NCI-H2227 treated with DMSO at 0.1 percent for 48 hours (cell line): ENCODE measurements around the gene PRDM16.
"Not testable (repeated sequence)": the region's sequence is repeated elsewhere in the genome, so short reads cannot be mapped to it uniquely, and the experiment has no call there.

Source experiments
- DNase-seq: peaks from one replicate; lab custom pipeline; 2025; lab: John Stamatoyannopoulos, UW

The PRDM16 gene

DNA sequence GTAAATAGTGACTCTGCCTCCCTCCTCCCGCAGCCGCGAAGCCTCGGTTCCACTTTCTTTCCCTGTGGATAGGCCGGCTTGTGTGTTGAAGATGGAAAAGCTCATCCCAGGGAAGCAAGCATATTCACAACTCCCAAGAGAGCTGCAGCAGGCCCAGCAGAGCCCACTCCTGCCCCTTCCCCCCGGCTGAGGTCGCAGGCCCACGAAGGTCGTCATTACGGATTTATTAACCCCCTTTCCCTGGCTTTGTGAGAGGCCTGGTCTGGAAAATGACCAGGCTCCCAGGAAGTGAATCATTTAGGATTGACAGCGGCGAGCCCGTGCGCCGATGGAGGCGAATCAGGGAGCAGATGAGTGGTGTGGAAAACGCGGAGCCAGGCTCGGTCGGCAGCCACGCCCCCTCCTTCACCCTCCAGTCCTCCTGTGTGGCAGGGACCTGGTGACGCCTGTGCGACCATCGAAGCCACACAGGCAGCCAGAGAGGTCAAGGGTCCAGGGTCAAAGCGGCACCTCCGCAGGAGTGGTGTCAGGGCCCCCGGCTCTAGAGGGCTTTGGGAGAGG lies 93.4 kb downstream of the PRDM16 start:
- no peak for DNase-seq

DNA sequence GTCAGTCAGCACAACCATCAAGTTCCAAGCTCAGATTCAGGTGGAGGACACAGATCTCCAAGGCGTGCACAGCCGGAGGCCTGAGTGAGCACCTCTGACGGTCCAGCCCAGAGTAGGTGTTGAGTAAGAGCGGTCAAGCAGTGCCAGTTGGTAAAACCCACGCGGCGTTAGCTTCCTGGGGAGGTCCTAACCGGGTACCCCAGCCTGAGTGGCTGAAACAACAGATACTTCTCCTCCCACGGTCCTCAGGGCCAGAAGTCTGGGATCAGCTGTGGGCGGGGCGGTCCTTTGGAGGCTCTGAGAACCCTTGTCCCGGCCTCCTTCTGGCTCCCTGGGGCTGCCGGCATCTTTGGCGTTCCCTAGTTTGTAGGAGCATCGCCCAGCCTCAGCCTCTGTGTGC lies 94.4 kb downstream of the PRDM16 start:
- no peak for DNase-seq

DNA sequence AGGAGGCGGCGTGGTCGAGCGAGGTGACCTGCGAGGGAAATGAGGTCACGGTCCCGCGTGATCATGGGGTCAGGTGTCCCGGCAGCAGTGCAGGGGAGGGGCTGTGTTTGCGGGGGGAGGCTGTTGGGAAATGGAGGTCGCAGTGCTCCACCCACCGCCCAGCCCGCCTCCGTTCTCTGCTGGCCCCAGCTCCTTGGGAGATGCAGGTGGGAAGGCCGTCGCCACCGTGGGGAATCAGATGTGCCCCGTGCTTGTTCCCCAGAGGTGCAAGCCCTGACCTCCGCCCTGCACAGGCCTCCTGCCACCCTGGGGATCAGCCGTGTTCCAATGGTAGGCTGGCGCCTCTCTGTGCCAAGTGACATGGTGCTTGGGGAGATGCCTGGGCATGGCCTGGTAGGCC lies 95.7 kb downstream of the PRDM16 start:
- DNase-seq: no peak

DNA sequence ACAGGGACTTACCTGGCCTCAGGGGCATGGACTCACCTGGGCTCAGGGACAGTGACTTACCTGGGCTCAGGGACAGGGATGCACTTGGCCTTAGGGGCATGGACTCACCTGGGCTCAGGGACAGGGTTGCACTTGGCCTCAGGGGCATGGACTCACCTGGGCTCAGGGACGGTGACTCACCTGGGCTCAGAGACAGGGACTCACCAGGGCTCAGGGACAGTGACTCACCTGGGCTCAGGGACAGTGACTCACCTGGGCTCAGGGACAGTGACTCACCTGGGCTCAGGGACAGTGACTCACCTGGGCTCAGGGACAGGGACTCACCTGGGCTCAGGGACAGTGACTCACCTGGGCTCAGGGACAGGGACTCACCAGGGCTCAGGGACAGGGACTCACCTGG lies 96.2 kb downstream of the PRDM16 start:
- not testable (repeated sequence) for DNase-seq

DNA sequence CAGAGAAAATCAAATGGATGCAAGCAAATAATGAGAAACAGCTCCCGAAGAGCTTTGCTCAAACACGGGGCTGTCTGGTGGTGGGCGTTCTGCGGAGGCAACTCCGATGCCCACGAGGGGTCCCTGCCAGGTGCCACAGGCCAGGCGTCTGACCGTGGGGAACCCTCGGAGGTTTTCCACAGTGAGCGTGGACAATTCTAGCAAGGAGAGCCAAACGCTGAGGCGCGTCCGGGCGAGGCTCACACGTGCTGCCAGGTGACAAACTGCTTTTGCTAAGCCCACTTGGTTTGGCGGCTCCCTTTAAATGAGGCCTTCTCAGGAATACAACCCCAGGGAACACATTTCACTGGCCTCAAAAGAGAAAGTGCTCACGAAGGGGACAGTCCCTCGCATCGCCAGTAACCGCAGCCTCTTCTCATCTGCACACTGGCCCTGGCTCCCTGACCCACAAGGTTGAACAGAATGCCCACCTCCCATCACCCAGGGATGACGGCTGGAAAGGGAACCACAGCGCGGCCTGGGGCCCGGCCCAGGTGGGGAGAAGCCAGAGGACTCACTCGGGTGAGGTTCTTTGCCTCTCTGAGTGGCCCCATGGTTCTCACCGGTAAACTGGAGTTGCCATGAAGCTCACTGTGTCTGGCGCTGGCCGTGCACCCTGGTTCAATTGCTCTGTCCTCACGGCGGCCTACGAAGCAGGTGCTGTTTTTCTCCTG lies 97.4 kb downstream of the PRDM16 start:
- no peak for DNase-seq

DNA sequence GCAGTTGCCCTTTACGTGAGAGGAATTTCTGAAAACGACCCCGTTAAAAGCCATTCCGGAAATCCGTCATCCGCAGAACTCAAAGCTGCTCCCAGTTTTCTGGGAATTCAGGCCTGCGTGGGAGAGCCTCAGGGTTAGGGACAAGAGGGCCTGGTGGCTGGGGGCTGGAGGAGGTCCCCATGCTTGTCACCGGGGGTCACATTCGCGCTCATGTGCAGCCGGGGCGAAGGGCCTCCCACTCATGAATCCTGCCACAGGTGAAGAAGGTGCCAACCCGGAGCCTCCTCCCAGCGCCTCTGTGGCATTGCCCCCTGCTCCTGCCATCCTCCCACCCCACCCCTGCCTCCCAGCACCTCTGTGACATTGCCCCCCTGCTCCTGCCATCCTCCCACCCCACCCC lies 98.3 kb downstream of the PRDM16 start:
- no peak for DNase-seq

DNA sequence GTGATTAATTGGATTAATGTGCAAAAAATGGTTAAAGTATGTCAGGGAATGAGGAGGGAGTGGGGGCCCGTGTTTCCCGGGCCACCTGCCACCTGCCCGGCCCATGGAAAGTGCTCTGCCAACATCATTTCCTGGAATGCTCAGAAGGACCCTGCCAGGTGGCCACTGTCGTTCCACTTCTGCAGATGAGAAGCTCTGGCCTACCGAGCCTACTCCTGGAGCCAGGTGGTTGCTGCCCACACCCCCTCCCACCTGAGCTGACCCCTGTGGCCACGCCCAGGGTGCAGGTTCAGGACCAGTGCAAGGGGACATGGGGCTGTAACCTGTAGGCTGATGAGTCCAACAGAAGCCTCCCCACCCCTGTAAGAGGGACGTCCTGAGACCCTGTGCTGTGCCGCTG lies 99.7 kb downstream of the PRDM16 start:
- no peak for DNase-seq

DNA sequence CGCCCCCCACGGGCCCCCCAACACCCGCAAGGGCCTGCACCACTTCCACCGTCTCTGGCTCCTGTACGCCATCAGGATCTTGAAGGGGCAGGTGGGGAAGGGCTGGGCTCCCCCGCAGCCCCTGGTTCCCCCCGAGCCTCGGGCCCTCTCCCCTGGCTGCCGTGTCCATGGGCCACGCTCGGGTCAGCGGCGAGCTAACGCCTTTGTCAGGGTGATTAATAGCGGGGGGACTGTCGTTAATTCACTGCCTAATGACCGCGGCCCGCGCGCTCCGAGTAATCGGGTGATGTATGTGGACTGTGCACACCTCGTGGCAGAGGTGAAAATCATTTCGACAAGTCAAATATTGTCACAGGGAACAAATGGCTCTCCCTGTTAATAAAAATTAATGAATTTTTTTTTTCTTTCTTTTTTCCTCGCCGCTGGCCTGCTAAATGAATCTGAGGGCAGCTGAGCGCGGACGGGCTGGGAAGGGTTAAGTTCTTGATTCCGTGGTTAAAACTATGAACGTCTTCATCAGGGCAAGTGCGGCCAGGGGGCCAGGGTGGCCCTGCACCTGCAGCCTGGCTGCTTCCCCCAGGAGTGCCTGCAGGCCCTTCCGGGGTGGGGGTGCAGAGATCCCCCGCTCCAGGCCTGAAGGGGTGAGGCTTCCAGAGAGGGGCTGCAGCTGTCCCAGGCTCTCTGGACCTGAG lies 100.8 kb downstream of the PRDM16 start:
- DNase-seq: no peak

DNA sequence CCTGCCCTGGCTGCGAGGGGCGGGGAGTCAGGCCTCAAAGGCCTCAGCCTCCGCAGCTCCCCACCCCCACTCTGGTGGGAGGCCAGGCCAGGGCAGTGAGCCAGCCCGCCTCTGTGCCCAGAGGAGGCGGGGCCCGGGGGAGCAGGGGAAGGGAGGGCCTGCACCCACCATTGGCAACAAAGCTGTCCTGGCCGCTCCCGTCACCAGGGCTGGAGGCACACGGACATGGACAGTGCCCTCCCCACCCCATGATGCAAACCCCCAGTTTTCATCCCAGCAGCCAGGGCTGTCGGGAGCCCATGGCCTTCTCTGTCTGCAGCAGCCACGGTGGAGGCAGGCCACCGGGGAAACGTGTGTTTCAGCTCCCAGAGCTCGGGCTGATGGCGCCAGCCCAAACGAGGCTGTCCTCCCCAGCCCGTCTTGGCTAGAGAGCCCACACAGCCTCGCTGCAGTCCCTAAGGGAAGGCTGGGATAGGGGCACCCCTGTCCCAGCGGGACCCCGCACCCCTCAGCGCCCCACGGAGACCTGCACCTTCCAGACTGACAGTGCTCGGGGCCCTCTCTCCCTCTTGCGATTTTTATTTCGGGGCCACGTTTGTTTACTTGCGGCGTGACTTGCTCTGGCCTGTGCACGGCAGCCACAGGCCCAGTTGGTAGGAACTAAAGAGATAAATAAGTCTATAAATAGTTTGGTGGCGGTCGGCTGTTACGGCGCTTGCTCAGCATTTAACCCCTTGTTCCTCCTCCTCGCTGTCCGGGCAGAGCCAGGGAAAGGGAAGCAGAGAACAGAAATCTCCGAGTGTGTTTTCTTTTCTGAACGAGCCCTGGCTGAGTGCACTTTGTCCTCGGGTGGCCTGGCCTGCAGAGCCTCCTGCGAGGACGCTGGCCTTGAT lies 101.8 kb downstream of the PRDM16 start:
- peak; percentile 18 for DNase-seq

DNA sequence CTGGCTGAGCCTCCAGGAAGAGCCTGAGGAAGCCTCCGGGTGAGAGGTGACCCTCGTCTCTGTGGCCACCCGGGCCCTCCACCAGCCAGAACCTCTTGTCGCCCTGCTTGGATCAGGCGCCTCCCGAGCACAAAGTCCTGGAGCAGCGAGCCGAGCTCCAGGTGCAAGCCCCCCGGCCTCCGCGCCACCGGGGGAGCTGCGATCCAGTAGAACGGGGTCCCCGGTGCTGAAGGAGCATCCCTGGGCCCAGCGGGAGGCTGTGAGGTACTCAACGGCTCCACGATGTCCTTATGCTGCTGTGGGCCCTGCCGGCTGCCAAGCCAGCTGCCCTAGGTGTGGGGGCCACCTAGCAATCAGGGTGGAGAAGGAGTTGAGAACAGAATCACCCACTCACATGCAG lies 102.8 kb downstream of the PRDM16 start:
- DNase-seq: no peak

DNA sequence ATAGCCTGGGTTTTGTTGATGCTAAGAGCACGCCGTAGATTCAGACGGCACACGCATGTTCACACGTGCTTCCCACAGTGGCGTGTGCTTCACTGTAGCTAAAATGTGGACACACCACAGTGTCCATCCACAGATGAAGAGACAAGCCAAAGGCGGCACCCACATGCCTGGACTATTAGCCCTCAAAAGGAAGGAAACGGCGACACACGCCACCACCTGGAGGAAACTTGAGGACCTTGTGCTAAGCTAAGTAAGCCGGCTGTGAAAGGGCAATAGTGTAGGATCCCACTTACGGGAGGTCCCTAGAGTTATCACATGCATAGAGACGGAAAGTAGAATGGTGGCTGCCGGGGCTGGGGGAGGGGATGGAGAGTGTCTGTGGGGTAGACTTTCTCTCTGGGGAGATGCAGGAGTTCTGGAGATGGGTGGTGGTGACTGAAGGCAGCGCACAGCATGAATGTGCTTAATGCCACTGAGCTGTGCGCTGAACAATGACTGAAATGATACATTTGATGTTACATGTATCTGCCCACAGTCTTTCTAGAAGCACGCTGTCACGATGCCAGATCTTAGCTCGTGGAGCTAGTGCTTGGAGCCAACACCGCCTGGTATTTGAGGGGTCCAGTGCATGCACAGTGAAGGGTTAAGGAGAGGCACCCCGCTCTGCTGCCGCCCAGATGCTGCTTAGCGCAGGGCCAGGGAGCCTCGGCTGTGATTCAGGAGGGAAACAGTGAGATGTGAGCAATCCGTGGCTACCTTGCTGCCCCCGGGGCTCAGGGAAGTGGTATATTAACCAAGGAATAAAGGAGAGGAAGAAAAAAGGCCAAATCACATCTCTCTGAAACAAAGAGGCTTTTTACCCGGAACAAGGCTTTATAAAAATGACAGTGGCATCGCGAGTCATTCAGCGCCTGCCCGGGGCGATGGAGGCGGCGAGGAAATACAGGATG lies 103.7 kb downstream of the PRDM16 start:
- no peak for DNase-seq

DNA sequence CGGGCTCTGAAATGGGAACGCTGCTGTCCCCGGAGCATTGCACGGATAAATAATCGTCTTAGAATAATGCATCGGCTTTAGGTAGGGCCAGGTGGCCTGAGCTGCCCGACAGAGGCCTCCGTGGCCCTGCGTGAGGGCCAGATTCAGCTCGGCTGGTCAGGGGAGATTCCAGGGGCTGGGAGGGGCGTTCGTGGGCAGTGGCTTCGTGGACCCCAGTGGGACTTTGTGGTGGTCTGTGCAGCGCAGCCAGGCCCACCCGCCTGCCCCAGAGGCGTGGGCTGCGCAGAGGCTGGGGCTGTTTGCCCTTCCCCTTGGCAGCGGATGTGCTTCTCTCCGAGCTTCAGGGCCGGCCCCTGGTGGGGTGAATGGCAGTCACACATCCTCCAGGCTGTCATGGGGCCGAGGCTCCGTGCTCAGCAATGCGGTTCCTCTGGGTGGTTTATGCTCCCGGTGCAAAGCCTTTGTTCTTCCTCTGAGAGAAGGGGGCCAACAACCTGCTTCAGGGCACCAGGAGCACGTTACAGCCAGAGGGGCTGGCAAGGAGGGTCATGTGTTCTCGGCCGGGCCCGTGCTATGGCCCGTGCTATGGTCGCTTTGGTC lies 104.5 kb downstream of the PRDM16 start:
- DNase-seq: no peak

DNA sequence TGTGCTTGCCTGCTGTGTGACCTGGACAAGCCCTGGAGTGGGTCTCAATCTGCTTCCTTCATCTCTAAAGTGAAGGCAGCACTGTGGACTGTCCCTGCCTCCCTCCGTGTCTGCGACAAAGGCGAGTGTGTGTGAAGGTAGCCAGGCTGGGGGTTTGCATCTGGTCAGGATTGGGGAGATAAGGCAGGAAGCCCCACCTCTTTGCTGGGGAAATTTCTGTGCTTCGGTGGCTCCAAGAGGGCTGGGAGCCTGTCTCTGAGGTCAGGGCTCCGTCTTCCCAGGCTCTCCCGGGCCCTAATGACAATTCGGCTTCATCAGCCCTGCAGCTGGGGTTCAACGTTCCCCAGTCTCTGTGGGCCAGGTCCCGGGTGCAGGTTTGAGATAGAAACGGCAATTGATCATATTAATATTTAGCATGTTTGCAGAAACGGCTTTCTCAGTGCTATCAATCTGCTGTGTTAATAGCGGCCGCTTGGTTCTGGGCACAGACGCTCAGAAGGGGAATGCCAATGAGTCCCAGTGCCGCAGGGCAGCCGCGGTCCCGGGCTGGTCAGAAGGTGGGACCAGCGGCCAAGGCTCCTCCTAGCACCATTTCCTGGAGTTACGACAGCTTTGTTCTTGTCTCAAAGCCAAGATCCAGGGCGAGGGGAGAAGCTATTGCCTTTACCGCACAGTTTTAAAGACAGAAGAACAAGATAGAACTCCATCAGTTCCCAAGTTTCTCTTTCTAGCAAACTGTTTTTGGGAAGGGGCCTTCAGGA lies 105.7 kb downstream of the PRDM16 start:
- no peak for DNase-seq

DNA sequence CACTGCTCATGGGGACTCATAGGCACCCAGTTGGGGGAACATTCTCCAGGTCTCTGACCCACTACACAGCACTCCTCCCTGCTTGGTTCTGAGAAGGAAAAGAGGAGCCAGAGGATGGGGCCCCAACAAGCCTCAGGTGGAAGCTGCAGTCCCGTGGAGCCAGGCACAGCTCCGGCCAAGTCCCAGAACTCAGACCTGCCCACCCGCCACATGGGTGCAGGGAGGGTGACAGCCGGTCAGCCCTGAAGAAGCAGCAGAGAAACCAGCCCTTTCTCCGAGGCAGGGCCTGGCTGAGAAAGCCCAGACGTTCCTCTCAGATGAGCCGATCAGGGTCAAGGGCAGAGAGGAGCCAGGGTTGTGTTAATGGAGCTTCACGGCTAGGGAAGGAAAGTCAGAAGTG lies 106.5 kb downstream of the PRDM16 start:
- no peak for DNase-seq

DNA sequence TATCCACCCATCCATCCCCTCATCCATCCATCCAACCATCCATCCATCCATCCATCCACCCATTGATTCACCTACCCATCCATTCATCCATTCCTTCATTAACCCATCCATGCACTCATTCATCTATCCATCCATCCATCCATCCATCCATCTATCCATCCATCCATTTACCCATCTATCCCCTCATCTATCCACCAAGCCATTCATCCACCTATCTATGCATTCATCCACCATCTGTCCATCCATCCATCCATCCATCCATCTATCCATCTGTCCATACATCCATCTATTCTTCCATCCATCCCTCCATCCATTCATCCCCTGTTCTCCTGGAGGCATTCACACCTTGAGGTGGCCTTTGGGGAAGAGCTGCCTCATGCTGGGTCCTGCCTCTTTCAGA lies 107.0 kb downstream of the PRDM16 start:
- DNase-seq: no peak

DNA sequence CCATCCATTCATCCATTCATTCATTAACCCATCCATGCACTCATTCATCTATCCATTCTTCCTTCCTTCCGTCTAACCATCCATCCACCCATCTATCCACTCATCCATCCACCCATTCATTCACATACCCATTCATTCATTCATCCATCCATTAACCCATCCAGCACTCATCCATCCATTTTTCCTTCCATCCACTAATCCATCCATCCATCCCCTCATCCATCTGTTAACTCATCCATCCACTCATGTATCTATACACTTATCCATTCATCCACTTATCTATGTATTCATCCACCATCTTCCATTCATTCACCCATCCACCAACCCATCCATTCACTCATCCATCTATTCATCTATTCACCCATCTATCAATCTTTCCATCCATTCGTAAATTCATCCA lies 107.8 kb downstream of the PRDM16 start:
- DNase-seq: no peak

DNA sequence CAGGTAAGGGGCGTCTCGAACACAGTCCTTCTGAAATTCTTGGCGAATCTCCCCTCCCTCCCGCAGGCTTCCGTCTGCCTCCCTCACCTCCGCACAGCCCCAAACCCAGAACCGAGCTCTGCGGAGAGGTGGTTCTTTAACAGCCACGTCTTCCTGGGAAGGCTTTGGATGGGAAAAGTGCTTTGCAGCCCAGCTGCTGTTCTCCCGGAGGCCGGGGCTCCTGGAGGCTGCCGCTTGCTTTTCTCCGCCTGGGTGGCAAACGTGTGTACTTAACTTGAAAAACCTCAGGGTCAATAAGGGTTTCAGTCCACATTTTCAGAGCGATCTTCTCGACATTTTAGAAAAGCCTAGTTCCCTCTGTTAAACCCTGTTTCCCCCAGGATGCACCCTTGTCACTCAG lies 109.3 kb downstream of the PRDM16 start:
- no peak for DNase-seq

DNA sequence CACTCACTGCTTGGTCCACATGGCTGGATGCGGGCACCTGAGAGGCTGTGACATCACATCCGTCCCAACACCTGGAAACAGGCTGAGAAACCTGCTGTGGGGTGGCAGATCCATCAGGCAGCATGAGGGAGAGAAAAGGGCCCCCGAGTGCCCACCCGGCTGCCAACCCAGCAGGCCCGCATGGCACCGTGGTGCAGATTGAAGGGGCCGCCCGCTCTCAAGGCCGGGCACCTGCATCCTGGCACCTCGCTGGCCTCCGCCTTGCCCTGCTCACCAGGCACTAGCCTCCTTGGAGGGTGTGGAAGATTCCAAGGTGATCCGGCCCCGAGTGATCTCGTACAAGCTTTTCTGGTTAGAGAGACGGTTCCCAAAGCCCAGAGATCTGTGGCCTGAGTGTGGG lies 110.5 kb downstream of the PRDM16 start:
- DNase-seq: no peak

DNA sequence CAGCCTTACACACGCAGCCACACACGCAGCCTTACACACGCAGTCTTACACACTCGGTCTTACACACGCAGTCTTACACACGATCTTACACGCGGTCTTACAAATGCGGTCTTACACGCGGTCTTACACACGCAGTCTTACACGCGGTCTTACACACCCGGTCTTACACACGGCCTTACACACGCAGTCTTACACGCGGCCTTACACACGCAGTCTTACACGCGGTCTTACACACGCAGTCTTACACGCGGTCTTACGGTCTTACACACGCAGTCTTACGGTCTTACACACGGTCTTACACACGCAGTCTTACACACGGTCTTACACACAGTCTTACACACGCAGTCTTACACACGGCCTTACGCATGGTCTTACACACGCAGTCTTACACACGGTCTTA lies 111.9 kb downstream of the PRDM16 start:
- DNase-seq: no peak

DNA sequence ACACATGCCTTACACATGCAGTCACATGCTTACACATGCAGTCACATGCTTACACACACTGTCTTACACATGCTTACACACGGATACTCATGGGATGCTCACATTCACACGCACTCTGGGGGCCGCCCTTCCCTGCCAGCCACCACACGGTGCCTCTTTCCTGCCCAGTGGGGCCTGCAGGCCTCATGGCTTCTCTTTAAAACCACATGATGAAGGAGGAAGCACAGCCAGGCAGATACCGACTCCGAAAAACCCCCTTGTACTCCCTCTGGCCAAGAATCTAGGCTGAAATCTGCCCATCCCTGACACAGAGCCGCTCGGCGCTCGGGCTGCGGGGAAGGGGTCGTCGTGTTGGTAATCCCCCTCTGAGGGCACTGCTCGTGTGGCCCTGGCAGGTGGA lies 113.0 kb downstream of the PRDM16 start:
- DNase-seq: no peak
